Hematopoietic multipotent progenitor cell (in vitro differentiated cells): ENCODE data around the gene HHEX. TPM values are rescaled to one million over a fixed set of nuclear protein-coding genes. Genes with fewer than 3 reads are reported as not detected.

Experiments used
- DNase-seq, 3 donors: peaks; one replicate each; pipeline ENCODE4 v3.0.0-alpha.2; 2011 to 2015; ENCODE audit warnings: low read depth in 2 of 3, low spot score in 2 of 3
- total RNA-seq: library from RNA; depleted of rRNA; stranded (reverse); fragments of >200 nt; gene quantifications from one replicate; pipeline ENCODE4 v1.2.3, GENCODE V29; 2012

HHEX gene
- total RNA-seq, 1 donor: 68.7 TPM

- no peak for DNase-seq
Observed at GRCh38 chr10:92692697-92693533, 3.2 kb downstream of the HHEX start.

- DNase-seq: no peak
Observed at GRCh38 chr10:92693534-92693893, 3.8 kb downstream of the HHEX start.

DNA sequence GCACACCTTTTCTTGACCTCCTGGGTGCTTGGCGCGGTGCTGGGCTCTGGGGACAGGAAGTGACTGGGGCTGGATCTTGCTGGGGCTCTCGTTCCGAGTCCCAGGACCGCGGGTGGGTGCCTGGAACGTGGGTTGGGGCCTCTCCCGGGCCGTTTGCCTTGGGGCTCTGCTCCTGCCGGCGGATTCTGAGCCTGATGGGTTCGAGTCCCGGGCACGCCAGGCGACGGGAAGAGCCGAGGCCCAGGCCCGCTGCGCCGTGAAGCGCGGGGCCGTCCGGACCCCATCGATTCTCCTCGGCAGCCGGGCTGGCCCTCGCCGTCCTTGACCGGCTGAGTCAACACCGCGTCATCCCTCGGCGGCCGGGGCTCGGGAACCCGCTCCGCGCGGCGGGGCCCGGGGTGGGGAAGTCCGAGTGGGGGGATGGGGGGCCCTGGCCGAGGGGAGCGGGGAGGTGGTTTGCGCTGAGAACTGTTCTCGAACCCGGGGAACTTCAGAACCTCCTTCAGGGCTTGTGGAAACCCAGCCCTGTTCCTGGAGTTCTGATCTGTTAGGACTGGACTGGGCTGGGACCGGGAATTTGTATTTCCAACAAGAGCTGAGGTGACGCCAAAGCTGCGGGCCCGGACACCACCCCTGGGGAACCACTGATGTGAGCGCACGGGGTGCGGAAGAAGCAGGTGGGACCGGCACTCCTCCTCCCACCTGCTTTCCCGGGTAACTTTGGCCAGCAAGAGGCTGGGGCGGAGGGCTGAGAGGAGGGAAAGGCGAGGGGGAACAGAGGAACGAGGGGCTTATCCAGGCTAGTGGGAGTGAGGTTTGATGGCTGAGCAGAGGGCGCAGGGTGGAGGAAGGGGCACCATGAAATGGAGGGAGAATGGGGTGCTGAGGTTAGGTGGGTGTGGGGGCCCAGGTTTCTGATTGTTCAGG is 6.2 kb downstream of the HHEX start:
- DNase-seq: no peak

- no peak for DNase-seq
Observed at GRCh38 chr10:92696606-92697383, 7.0 kb downstream of the HHEX start.

- DNase-seq: peak in 2 of 3 donors; percentile 23 to 55
Observed at GRCh38 chr10:92697663-92698511, 8.1 kb downstream of the HHEX start.

DNA sequence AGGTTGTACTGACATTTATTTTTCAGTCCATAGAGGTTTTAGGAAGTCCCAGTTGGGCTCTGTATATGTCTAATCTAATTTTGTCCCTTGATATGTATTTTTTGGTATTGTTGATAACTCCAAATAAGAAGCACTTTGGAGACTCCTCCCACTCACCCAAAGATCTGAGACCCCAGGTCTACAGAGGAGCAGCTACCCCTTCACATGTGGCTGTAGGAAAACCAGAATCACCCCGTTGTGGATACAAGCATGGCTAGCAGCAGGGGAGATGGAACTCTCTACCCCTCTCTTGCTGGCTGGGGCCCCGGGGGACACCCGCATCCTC is 9.4 kb downstream of the HHEX start:
- no peak for DNase-seq

GRCh38 chr10:92699518-92700381 is 10.0 kb downstream of the HHEX start:
- DNase-seq: peak in 2 of 3 donors; percentile 37 to 49

DNA sequence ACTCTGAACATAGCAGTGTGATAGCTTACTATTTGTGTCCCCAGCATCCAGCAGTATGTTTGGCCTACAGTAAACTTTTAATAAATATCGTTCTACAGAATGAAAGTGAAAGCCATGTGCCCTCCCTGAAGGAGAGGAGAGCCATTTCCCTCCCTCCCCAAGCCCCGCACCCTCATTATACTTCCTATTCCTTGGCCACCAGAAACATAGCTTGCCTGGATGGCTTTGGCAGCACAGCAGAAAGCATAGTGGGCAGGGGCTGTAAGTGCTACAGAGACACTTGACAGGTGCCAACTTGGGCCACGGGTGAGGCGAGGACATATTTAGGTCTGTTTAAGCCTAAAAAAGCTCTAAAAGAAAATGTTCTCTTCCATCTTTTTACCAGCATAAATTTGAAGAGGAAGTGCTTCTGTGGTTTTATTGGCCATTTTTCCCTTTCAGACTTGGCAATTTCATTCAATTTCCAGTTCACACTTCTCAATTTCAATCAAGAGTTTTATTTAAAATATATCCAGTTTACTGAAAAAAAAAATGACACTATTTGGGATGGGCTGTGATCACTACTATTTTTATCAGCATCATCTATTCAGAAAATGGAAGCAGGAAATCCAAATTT is 12.7 kb downstream of the HHEX start:
- DNase-seq: peak in 2 of 3 donors; percentile 52 to 73

DNA sequence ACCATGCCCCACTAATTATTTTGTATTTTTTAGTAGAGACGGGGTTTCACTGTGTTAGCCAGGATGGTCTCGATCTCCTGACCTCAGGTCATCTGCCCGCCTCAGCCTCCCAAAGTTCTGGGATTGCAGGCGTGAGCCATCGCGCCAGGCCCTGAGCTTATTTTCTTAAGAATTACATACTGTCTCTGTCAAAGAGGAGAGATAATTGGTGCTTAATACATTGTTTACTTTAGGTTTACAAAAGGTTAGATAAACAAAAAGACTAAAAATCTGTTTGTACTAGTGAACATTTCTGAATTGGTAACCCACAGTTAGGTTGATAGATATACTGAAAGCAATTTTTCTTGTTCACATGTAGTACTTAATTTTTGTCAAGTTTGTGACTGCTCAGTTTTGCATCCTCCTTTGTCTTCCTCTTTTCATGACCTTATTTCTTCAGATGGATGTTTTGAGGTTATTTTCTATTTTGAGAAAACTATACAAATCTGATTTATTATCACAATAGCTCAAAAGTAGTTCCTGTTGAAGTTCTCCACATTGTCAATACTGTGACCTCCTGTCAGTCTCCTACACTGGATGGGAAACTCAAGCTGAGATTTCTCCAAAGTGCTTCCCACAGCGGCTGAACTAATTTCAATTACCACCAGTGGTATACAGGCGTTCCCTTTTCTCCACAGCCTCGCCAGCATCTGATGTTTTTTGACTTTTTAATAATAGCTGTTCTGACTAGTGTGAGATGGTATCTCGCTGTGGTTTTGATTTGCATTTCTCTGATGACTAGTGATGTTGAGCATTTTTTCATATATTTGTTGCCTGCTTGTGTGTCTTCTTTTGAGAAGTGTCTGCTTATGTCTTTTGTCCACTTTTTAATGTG is 22.5 kb downstream of the HHEX start:
- peak in 1 of 3 donors; percentile 14 for DNase-seq

- DNase-seq: no peak
Observed at GRCh38 chr10:92714152-92714845, 24.5 kb downstream of the HHEX start.

DNA sequence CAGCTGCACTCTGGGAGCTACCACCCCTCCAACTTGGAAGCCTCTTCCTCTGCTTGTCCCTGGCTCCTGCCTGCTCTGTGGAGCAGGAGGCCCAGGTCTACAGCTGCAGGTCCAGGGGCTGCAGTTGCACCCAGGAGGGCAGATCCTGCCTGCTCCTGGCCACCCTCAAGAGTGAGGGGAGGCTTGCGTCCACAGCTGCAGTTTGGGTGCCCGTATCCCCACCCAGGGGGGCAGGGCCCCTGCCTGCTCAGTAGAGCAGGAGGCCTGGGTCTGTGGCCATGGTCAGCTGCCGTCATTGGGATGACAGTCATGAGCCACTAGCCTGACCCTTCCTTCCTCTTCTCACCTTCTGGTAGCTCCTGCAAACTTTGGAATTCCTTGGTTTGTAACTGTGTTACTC is 25.1 kb downstream of the HHEX start:
- no peak for DNase-seq

DNA sequence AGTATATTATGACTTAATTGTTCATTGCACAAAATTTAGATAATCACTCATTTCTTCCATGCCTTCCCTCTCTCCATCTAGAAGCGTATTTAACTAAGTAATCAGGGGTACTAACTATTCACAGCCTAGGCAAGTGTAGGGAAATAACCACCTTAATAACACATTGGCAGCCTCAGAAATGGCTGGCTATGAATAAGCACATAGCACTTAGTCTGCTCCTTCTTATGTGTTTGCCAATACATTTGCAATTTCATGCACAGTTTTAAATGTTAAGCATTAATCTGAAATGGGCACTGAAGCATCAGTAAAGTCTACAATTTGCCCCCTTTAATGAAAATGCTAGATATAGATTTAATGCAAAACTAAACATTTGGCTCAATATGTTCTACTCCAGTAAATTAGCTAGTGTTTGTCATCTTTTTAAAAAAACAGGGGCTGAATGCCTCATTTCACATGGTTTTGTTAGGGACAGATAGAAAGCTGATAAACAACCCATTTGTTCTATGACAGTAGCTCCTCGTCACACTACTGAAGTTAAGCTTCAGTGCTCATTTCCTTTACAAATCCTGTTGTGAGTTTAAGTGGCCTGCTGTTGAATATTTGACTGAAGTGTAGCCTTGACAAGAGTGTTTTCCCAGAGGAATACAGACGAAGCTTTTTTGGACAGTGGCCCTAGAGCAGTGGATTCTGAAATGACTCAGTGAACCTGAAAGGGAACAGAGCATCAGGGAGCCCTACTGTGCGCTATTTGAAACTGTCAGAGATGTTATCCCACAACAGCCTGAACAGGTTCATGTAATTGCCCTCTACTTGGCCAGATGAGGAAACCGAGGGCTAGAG is 30.5 kb downstream of the HHEX start:
- DNase-seq: no peak

GRCh38 chr10:92720831-92721165 is 31.0 kb downstream of the HHEX start:
- DNase-seq: no peak

DNA sequence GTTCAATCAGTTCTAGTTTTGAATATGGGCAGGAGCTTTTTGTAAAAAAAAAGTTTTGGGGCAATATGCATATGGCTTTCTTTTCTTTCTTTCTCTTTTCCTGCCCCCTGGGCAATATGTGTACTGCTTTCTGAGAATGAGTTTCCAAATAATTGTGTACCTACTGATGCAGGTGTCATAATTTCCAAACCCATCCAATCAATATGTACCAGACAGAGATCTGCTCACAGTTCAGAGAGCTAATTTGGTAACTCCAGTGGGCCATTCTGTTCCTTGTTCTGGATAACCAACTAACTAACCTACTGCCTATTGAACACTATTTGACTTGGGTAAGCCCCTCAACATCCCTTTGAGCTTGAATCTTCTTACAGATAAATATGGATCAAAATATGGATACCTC is 32.6 kb downstream of the HHEX start:
- DNase-seq: no peak

DNA sequence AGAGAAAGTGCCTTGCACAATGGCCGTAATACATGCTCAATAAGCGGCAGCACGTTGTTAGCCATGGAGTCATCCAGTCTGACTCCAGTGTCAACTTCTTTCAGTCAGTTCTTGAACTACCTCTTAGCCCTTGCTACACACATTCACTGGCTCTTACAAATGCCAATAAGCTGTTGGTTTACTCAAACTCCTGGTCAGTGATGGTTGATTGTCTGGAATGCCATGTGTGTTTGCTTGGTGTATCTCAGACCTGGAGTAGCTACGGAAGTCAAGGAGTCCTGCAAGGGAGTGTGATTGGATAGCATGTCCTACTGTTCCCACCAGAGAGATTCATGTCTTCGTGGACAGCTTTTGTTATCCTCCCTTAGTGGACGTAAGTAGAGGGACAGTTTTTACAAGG is 37.4 kb downstream of the HHEX start:
- no peak for DNase-seq

GRCh38 chr10:92727550-92727949 is 37.8 kb downstream of the HHEX start:
- DNase-seq: no peak
